ENCODE results near the gene HOMER2. TPM values are rescaled to one million over a fixed set of nuclear protein-coding genes. Genes with fewer than 3 reads are reported as not detected.

Gene HOMER2
- total and polyA plus RNA-seq, 9 of the 15 experiments (the other 6 are each of a cell fraction or from before 2014, with no cell fraction given), result 0.13 to 0.47 (median 0.29) TPM; not detected in 1

DNA sequence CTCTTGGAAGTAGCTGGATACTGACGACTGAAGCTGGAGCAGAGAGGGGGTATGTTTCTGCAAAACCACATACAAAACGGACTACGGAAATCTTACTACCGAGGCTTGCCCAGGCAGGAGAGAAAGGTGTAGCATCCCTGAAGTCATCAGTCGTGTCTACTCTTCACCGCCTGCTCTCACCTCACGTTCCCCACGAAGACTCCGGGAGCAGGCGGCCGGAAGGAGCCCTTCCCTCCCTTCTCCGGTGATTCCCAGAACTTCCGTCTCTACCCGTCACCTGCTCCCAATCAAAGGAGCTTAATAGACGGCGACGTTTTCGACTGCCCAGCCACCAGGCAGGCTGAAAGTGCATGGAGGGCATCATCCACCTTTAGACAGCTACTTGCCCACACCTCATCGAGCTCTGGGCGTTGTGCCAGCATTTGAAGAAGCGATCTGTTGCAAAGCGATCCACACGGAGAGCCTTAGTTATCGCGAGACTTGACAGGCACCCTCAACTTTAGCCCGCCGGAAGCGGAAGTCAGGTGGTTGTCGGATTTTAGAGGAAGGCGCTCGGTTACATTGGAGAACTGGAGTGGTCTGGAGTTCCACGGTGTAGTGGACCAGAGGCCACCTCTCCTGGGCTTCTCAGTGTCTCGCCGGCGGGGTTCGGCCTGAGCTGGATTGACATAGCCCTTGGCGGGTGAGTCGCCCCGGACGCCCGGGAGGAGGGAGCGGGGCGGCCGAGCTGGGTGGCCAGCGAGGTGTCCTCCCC is 33.3 kb upstream of the HOMER2 start, which contains the start of gene RAMAC (continued):
- TF ChIP-seq, protein P1, sequence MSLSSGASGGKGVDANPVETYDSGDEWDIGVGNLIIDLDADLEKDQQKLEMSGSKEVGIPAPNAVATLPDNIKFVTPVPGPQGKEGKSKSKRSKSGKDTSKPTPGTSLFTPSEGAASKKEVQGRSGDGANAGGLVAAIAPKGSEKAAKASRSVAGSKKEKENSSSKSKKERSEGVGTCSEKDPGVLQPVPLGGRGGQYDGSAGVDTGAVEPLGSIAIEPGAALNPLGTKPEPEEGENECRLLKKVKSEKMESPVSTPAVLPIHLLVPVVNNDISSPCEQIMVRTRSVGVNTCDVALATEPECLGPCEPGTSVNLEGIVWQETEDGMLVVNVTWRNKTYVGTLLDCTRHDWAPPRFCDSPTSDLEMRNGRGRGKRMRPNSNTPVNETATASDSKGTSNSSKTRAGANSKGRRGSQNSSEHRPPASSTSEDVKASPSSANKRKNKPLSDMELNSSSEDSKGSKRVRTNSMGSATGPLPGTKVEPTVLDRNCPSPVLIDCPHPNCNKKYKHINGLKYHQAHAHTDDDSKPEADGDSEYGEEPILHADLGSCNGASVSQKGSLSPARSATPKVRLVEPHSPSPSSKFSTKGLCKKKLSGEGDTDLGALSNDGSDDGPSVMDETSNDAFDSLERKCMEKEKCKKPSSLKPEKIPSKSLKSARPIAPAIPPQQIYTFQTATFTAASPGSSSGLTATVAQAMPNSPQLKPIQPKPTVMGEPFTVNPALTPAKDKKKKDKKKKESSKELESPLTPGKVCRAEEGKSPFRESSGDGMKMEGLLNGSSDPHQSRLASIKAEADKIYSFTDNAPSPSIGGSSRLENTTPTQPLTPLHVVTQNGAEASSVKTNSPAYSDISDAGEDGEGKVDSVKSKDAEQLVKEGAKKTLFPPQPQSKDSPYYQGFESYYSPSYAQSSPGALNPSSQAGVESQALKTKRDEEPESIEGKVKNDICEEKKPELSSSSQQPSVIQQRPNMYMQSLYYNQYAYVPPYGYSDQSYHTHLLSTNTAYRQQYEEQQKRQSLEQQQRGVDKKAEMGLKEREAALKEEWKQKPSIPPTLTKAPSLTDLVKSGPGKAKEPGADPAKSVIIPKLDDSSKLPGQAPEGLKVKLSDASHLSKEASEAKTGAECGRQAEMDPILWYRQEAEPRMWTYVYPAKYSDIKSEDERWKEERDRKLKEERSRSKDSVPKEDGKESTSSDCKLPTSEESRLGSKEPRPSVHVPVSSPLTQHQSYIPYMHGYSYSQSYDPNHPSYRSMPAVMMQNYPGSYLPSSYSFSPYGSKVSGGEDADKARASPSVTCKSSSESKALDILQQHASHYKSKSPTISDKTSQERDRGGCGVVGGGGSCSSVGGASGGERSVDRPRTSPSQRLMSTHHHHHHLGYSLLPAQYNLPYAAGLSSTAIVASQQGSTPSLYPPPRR (CRISPR knock-in tag; IDR thresholded peaks at IDR 0.05; ENCODE audit: borderline replicate concordance), result no peak
- TF ChIP-seq, protein P2, sequence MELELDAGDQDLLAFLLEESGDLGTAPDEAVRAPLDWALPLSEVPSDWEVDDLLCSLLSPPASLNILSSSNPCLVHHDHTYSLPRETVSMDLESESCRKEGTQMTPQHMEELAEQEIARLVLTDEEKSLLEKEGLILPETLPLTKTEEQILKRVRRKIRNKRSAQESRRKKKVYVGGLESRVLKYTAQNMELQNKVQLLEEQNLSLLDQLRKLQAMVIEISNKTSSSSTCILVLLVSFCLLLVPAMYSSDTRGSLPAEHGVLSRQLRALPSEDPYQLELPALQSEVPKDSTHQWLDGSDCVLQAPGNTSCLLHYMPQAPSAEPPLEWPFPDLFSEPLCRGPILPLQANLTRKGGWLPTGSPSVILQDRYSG (tag; conservative IDR thresholded peaks at IDR 0.05; ENCODE audit: low read depth), result peak; percentile 79
- 0 out of 2 replicates have a peak, but pooled peaks have one; percentile 10 for TF ChIP-seq CREM (IDR thresholded peaks at IDR 0.05; ENCODE audit: low read depth)
- no peak for TF ChIP-seq HNRNPUL1 (IDR thresholded peaks at IDR 0.05; ENCODE audit: low read length)
- TF ChIP-seq, protein P3, sequence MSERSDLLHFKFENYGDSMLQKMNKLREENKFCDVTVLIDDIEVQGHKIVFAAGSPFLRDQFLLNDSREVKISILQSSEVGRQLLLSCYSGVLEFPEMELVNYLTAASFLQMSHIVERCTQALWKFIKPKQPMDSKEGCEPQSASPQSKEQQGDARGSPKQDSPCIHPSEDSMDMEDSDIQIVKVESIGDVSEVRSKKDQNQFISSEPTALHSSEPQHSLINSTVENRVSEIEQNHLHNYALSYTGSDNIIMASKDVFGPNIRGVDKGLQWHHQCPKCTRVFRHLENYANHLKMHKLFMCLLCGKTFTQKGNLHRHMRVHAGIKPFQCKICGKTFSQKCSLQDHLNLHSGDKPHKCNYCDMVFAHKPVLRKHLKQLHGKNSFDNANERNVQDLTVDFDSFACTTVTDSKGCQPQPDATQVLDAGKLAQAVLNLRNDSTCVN (CRISPR knock-in tag; IDR thresholded peaks at IDR 0.05), result no peak
- peak; percentile 84 for TF ChIP-seq RBFOX2 (IDR thresholded peaks at IDR 0.05; ENCODE audit: low read depth, low read length)
- TF ChIP-seq, protein P4, sequence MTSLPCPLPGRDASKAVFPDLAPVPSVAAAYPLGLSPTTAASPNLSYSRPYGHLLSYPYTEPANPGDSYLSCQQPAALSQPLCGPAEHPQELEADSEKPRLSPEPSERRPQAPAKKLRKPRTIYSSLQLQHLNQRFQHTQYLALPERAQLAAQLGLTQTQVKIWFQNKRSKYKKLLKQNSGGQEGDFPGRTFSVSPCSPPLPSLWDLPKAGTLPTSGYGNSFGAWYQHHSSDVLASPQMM (CRISPR knock-in tag; IDR thresholded peaks at IDR 0.05), result no peak
- TF ChIP-seq KLF6 (CRISPR knock-in tag; IDR thresholded peaks at IDR 0.05; ENCODE audit: borderline replicate concordance), result no peak
- TF ChIP-seq DNMT1 (IDR thresholded peaks at IDR 0.05), result no peak
- 0 out of 2 replicates have a peak, but pooled peaks have one; percentile 56 for TF ChIP-seq ZNF197 (CRISPR knock-in tag; IDR thresholded peaks at IDR 0.05; ENCODE audit: low read depth)
- no peak for TF ChIP-seq RBM22 (IDR thresholded peaks at IDR 0.05; ENCODE audit: low read depth, low read length, poor library complexity, severe bottlenecking)
- TF ChIP-seq, protein P5, sequence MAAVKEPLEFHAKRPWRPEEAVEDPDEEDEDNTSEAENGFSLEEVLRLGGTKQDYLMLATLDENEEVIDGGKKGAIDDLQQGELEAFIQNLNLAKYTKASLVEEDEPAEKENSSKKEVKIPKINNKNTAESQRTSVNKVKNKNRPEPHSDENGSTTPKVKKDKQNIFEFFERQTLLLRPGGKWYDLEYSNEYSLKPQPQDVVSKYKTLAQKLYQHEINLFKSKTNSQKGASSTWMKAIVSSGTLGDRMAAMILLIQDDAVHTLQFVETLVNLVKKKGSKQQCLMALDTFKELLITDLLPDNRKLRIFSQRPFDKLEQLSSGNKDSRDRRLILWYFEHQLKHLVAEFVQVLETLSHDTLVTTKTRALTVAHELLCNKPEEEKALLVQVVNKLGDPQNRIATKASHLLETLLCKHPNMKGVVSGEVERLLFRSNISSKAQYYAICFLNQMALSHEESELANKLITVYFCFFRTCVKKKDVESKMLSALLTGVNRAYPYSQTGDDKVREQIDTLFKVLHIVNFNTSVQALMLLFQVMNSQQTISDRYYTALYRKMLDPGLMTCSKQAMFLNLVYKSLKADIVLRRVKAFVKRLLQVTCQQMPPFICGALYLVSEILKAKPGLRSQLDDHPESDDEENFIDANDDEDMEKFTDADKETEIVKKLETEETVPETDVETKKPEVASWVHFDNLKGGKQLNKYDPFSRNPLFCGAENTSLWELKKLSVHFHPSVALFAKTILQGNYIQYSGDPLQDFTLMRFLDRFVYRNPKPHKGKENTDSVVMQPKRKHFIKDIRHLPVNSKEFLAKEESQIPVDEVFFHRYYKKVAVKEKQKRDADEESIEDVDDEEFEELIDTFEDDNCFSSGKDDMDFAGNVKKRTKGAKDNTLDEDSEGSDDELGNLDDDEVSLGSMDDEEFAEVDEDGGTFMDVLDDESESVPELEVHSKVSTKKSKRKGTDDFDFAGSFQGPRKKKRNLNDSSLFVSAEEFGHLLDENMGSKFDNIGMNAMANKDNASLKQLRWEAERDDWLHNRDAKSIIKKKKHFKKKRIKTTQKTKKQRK (IDR thresholded peaks at IDR 0.05; ENCODE audit: borderline replicate concordance, low read depth, low read length), result no peak
- no peak for TF ChIP-seq SNIP1 (IDR thresholded peaks at IDR 0.05; ENCODE audit: low read depth)
- no peak for TF ChIP-seq RFX7 (CRISPR knock-in tag; IDR thresholded peaks at IDR 0.05)
- TF ChIP-seq SRSF1 (IDR thresholded peaks at IDR 0.05; ENCODE audit: low read depth, low read length), result no peak

All from K562 (cell line).